GM21786 (cell line): Measurements from ENCODE around the gene CMIP.

Experiments
- ATAC-seq: cut with Tn5 transposase; IDR thresholded peaks from one replicate; pipeline ENCODE4 v1.9.1; 2021; ENCODE audit not compliant: unreplicated experiment

CMIP gene

DNA sequence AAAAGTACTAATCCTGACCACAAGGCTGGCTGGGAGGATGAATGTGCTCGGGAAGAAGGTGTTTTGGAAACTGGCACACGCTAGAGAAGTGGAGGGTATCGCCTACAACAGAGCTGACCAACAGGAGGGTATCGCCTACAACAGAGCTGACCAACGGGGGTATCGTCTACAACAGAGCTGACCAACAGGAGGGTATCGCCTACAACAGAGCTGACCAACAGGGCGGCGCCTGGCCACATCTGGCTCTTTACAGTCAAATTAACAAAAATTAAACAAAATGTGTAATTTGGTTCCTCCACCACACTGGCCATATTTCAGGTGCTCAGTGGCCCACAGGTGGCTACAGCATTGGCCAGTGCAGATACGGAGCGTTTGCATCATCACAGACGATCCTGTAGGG, 153.5 kb downstream of the CMIP start:
- ATAC-seq: no peak

DNA sequence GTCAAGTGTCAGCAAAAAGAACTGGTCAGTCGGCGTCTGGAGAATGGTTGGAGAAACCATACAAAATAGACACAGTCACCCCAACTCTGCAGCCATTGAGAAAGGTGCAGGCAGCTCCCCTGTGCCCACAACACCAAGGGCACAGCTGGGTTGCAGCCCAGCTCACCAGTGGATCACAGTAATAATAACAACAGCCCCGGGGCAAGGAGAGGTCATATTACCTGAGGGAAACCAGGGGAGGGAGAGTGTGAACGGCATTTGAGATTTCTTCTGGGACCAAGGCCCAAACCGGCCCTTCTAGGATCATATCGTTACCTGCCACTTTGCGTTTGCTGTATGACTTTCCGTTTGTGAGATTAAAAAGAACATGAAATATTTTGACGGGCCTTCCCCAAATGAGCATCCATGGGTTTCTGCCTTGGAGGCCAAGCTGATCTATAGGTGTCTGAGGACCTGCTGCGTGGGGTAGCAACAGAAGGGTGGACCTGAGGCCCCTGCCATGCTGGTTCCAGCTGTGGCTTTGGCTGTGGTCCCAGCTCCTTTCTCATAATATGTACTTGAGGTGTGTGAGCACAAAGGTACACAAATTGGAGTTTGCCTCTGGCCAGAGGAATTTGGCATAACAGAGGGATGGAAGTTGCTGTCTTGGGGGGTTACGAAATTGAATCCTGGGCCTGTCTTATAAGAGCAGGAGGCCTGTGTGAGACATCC, 154.6 kb downstream of the CMIP start:
- ATAC-seq: no peak

DNA sequence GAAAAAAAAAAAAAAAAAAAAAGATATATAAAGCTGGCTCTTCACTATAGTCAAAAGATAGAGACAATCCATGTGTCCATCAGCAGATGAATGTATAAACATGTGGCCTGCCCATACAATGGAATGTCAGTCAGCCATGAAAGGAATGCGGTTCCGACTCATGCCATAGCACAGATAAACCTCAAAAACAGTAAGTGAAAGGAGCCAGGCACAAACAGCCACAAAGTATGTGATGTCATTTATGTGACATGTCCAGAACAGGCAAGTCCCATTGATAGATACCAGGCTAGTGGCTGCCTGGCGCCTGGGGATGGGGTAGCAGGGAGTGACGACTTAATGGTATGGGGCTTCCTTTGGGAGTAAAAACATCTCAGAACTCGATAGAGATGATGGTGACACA, 155.7 kb downstream of the CMIP start:
- ATAC-seq: no peak

DNA sequence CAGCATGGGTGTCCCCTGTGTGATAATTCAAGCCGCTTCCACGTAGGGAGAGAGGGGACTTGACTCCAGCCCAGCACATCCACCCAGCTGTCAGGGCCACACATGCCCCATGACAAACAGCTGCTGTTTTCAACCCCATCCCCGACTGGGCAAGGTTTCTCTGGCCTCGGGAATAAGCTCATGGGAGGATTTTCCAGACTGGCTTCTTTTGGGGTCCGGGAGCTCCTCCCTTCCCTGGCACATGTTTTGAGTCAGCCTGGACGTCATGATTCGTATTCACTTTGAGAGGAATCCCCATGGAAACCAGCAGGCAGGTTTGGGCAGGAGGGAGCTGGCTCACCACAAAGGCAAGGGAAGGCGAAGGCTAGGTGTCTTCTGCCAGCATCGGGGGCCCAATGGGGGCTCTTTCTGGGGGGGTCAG, 156.4 kb downstream of the CMIP start:
- no peak for ATAC-seq

DNA sequence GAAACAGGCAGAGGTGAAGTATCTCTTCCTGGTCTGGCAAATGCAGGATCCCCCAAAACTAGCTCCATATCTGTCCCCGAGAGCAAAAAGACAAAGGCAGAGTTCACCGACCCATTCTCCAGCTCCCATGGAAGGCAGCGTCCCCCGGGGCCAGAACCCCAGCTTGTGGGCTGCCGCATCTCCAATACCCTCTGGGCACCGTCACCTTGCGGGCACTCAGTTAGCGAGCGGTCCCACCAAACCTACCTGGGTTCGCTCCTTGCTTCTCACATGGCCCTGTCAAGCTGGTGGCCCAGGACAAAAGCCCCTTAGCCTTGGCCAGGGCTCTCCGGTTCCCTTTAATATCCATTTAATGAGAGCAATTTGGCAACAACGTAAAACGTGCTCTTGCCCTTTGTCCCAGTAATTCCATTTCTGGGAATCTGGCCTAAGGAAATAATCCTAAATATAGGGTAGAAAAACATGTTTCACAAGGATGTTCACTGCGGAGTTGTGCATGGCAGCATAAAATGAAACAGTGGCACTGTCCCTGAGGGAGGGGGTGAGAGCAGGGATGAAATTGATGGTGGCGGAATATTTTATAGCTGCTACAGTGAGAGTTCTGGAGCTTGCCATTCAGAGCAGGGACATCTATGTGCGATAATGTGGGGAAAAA, 157.1 kb downstream of the CMIP start:
- ATAC-seq: no peak

DNA sequence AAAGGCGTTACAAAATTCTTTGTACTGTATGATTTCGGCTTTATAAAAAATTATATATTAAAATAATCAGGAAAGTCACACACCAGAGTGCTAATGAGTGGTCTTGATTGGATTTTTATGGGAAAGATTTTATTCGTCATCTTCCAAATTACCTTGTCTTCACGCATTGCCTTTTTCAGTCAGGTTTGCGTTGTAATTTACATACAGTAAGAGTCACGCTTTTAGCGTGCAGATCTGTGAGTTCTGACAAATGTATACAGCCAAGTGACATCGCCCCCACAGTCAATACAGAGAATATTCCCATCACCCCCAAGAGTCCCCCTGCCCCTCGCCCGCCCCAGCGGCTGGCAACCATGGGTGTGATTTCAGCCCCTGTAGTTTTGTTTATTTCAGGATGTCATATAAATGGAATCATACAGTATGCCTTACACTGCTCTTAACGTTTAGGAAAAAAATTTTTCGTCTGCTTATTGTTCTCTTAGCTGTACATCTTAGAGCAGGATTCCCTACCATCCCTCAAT, 157.7 kb downstream of the CMIP start:
- ATAC-seq: no peak

DNA sequence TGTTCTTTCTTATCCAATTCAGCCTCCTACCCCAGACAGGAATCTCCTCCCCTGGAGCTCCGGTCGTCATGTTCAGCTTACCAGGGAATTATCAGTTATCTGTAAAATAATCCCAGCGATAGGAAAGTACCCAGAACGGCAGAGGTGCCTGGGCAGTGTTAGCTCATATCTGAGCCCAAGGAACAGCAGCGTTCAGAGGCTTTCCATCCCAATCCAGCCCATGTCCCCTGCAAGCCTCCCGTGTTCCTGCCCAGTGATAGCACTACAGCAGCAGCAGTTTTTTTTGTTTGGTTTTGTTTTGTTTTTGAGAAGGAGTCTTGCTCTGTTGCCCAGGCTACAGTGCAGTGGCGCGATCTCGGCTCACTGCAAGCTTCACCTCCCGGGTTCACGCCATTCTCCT, 158.2 kb downstream of the CMIP start:
- no peak for ATAC-seq

DNA sequence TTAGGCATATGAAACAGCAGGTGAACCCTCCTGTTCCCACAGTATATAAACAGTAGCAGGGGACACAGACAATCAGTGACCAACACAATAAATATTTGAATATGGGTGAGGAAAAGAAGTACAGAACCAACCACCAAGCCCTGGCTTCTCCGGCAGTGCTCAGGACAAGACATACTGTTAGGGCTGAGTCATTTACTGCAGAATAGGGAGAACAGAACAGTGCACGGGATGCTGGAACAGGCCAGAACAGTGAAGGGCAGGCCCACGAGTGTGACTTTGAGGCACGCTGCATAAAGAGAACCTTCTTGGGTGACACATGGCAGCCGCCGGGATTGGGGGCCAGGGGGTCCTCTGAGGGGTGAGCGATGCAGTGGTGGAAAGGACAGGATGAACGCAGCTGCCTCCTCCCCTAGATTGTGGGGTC, 160.4 kb downstream of the CMIP start:
- ATAC-seq: no peak

DNA sequence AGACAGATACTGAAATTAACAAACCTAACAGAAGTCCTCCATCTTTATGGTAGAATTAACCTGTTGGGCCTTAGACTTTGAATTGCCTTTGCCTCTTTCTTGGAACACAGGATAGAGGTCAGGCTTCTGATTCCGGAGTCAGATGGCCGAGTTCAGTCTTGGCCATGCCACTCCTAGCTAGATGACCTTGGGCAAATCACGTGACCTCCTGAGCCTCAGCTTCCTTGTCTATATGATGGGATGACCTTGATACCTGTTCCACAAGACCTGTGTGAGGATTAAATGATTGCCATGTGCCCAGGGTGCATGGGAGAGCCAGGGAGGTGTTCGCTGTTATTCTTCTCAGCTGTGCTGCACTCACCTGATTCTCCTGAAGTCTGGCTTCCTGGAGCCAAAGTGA, 161.4 kb downstream of the CMIP start:
- no peak for ATAC-seq

DNA sequence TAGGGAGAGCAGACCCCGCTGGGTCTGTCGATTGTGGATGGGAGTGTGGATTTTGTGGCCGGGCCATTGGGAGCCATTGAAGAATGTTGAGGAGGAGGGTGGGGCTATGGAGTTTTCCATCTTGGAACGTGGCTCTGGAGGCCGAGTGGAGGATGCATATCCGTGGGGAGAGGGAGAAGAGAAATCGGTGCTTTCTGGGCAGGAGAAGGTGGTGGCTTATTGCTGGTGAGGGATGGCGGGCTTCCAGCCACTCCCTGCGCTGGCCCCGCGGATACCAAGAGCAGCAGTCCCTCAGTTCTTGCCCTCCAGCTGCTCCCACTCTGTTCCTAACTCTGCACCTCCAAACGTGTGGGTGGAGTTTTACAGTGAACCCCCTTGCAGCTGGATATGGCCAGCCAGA, 162.4 kb downstream of the CMIP start:
- no peak for ATAC-seq

DNA sequence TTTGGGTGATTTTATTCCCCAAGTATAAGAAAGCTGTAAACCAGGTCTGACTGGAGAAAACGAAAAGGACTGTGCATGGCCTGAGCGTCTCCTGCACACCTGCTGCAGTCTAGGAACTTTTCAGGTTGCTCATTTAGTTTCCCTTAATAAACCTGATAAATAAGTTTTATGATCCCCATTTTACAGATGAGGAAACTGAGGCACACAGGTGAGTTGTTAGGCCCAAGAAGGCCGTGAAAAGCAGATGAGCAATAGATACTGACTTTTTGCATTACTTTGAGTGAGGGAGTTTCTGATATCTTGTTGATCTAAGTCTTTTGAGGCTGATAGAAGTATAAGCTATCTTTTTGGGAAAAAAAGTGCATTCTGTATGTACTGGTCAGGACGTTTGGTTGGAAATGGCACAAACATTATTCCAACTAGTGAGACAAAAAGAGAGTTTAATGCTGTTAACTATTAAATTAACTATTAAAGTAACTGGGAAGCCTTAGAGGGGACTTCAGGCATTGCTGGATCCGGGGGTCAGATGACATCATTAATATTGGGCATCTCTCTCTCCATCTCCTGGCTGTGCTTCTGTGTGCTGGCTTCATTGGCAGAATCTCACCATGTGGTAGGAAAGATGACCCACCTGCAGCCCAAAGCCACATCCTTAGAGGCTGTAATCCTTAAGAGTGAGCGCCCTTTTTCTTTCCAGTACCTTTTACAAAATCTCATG, 163.4 kb downstream of the CMIP start:
- ATAC-seq: peak; percentile 7

DNA sequence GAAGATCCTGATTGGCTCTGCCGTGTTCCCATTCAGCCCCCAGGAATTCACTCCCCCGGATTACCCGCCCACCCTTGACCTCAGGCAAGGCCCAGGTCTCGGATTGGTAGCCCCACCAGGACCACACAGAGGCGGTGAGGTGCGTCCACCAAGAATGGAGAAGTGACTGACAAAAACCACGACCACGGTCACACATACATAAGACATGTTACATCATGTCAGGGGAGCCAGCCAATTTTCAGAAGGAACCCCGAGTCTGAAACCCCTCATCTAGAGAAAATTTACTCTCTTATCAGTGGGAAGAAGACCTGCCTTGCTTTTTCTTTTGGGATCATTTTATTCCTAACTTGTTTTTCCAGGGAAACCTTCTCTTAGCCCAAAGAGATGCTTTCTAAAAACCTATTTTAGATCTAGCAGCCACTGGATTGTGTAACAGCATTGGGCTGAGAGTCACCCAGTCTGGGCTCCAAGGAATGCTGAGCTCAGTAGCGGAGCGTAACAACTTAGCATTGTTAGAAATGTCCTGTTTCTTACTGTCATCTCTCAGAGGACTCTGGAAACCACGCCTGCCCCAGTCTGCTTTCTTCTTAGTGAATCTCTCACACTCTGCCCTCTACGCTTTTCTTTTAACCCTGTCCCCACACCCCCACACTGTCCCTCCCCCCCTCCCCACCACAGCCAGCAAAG, 164.1 kb downstream of the CMIP start:
- peak; percentile 53 for ATAC-seq

DNA sequence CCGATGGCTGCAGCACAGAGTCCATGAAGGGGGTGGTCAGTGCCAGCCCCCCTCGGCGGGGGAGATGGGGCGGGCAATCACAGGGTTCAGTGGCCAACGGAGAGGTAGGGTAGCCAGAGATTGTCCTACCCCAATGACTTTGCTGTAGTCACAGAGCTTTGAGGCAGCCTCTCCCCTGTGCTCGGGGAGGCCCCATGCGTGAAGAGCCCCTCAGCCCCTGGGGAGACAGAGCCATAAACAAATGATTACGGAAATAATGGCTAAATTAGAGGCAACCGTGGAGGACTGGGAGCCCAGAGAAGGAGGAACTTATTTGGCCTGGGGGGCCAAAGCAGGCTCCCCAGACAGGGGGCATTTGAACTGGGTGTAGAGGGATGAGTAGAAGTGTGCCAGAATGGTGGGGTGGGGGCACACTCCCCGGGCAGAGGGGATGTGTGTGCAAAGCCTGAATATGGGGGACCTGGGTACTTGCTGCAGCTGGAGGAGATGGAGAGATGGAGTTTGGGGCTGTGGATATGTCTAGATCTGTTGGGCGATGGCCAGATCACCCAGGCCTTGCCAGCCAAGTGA, 164.8 kb downstream of the CMIP start:
- ATAC-seq: no peak

DNA sequence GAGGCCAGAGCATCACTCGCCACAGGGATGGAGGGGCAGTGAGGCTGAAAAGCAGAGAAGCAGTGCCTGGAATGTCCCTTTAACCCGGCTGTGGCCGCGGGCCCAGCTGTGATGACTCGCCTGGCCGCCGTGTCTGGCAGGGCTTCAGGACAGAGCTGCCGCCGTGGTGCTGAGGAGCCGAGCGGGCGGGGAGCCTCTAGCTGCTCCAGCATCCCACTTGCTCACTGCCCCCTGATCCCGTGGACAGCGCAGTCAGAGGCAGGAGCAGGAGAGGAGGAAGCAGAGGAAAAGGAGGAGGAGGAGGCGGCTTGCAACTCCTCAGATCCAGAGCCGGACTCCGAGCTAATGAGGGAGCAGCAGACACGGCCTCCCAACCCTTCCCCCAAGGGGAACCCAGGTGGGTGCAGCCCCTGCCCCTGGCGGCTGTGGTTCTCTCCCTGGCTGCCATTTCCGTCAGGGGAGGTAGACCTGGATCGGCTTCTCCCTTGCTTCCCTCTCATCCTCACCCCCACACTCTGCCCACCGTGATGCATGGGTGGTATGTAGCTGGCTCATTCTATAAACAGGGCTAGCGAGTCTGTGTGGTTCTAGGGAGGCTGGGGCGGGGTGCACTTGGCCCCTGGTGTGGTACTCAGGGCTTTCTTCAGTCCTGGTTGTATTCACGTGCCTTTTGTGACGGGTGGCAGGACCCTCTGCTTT, 165.7 kb downstream of the CMIP start:
- no peak for ATAC-seq

DNA sequence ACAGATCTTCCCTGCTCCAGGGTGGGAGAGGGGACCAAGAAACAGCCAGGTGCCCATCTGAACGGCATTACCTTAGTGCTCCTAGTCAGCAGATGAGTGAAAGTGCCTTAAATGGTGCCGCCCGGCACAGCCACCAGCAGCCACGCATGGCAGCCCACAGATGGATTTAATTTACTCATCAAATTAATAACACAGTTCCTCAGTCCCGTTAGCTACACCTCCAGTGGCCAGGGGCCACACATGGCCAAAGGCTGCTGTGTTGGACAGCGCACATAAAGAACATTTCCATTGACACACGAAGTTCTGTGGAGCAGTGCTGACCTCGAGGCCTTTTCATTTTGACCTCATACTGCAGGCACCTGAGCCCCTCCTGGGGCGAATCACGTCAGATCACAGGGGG, 166.3 kb downstream of the CMIP start:
- ATAC-seq: no peak

DNA sequence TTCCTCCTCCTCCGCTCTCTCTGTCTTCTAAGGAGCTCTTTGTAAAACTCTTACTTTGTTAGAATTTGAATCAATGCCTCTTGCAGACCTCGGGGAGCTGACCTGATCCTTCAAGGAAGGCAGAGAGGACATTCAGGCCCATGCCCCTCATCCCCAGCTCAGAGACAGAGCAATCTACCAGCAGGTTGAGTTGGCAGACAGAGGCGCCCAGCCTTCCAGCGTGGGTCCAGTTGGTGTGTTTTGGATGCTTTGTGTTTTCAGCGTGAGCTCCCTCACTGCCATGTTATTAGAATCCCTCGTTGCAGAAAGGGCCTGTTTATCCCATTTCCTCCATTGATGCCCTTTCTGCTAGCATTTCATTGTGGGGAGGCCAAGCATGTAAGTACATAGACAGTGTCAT, 167.1 kb downstream of the CMIP start:
- no peak for ATAC-seq

DNA sequence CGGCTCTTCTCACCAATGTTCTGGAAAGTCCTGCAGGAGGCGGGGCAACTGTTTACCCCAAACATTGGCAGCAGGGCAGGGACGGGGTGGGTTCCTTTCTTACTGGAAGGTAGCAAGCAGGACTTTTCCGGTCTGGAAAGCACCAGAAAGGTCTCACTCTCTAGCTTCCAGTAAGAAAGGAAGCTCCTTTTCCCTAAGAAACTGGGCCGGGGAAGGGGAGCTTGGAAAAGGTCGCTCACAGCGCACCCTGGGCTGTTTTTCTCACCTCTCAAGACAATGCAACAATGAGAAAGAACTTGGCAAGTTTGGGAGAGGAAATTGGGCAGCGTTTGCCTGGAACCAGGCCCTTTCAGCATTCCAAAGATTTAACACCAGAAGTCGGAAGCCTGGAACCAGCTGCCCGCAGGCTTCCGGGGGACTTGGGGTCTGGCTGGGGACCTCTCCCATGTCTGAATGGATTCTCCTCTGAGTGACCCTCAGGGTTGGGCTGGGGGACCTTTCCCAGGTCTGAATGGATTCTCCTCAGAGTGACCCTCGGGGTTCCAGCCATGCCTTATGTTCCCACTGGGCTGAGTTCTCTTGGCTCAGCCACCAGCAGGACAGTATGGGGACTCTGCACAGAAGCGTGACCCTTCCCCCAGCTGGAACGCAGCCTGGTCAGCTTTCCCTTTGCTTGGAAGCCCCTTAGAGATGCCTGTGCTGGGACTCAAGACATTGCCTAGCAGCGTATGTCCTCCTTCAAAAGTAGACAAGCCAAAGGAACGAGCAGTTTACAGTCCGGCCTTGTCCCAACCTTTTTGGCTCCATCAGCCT, 167.9 kb downstream of the CMIP start:
- ATAC-seq: no peak

DNA sequence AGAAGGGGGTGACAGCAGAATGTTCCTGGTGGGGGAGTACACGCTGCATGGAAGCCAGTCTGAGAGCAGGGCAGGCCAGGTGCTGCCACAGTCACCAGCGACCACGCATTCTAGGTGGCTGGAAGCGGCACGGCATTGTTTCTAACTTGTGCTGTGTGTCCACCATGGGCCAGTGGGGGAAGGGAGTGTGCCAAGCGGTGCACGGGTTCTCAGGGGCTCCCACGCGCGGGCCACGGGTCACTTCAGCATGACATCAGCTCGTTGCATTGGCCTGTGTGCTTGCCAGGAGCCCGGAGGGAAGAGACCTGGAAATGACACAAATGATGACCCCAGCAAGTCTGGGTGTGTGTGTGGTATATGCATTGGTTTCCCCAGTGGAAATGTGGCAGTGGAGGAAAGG, 169.6 kb downstream of the CMIP start:
- ATAC-seq: no peak

DNA sequence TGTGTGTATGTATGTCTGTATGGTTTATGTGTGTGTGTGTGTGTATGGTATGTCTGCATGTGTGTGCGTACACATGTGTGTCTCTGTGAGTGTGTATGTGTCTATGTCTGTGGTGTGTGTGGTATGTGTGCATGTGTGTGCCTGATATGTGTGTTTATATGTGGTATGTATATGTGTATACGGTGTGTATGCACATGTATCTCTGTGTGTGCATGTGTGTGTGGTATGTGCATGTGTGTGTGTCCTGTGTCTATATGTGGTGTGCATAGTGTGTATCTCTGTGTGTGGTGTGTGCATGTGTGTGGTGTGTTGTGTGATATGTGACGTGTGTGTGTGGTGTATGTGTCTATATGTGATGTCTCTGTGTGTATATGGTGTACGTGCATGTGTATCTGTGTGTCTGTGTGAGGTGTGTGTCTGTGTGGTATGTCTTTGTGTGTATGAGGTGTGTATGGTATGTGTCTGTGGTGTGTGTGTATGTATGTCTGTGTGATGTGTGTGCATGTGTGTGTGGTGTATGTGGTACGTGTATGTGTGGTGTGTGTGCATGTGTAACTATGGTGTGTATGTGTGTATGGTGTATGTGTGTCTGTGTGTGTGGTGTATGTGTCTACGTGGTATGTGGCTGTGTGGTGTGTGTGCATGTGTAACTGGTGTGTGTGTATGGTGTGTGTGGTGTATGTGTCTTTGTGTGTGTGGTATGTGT, 170.2 kb downstream of the CMIP start:
- no peak for ATAC-seq
